Measurements from ENCODE around the gene DNAI4. TPM values are rescaled to one million over a fixed set of nuclear protein-coding genes. Genes with fewer than 3 reads are reported as not detected.

Gene DNAI4
- total and polyA plus RNA-seq, 2 donors (not counting 1 experiment from before 2014, with no cell fraction given) = 2.0 to 12.1 TPM

DNA sequence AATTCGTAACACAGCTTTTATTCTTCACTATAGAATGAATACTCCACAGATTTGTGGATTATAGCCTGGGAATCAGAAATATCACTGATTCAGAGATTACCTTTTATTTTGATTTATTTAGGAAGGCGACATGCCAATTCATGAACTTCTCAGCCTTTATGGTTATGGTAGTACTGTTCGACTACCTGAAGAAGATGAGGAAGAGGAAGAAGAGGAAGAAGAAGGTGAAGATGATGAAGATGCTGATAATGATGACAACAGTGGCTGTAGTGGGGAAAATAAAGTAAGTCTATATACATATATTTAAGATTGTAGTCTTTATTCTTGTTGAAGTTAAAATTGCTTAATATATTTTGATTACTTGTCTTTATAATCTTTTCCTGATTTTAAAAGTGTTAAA is 33.3 kb upstream of the DNAI4 start:
- no peaks in the 10 kb centered on the region for H4K20me1 ChIP-seq (ENCODE audit: control insufficient read depth, extremely low read depth, insufficient read depth, low read length)
- H3K4me3 ChIP-seq (replicated peaks in 1 of 4; ENCODE audit: control extremely low read depth in 1 of 4, insufficient read depth in 1 of 4, low read depth in 3 of 4, low read length in 4 of 4) = no peak overlapping the region
- no peak overlapping the region for H2AFZ ChIP-seq (ENCODE audit: low read length)
- H3K36me3 ChIP-seq (ENCODE audit: control insufficient read depth, insufficient read depth, low read length) = peaks cover 5% of the 10 kb centered on the region
- no peak overlapping the region for H3K4me2 ChIP-seq (ENCODE audit: extremely low read depth, insufficient read depth, low read length)
- H3K79me2 ChIP-seq (ENCODE audit: control insufficient read depth, insufficient read depth, low read length) = peaks cover 14% of the 10 kb centered on the region
- no peaks in the 10 kb centered on the region for H3K4me1 ChIP-seq (ENCODE audit: control insufficient read depth, extremely low read depth, insufficient read depth, low read length)
- DNase-seq (ENCODE audit: low read depth in 2 of 2) = no peak
- TF ChIP-seq EZH2 (IDR thresholded peaks at IDR 0.05; ENCODE audit: low read length, missing control alignments) = no peak
- TF ChIP-seq, protein P1, sequence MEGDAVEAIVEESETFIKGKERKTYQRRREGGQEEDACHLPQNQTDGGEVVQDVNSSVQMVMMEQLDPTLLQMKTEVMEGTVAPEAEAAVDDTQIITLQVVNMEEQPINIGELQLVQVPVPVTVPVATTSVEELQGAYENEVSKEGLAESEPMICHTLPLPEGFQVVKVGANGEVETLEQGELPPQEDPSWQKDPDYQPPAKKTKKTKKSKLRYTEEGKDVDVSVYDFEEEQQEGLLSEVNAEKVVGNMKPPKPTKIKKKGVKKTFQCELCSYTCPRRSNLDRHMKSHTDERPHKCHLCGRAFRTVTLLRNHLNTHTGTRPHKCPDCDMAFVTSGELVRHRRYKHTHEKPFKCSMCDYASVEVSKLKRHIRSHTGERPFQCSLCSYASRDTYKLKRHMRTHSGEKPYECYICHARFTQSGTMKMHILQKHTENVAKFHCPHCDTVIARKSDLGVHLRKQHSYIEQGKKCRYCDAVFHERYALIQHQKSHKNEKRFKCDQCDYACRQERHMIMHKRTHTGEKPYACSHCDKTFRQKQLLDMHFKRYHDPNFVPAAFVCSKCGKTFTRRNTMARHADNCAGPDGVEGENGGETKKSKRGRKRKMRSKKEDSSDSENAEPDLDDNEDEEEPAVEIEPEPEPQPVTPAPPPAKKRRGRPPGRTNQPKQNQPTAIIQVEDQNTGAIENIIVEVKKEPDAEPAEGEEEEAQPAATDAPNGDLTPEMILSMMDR (conservative IDR thresholded peaks at IDR 0.05 in 1 of 2, IDR thresholded peaks at IDR 0.05 in 1 of 2; ENCODE audit: low read depth in 1 of 2, low read length in 2 of 2) = no peak
- H3K27me3 ChIP-seq (ENCODE audit: control insufficient read depth, insufficient read depth, low read length) = no peaks in the 10 kb centered on the region
- no peak overlapping the region for H3K27ac ChIP-seq (ENCODE audit: insufficient read depth, low read length)
- H3K9ac ChIP-seq (ENCODE audit: insufficient read depth, low read length) = no peak overlapping the region
- H3K9me3 ChIP-seq (ENCODE audit: control insufficient read depth, insufficient read depth, low read depth, low read length) = no peaks in the 10 kb centered on the region

DNA sequence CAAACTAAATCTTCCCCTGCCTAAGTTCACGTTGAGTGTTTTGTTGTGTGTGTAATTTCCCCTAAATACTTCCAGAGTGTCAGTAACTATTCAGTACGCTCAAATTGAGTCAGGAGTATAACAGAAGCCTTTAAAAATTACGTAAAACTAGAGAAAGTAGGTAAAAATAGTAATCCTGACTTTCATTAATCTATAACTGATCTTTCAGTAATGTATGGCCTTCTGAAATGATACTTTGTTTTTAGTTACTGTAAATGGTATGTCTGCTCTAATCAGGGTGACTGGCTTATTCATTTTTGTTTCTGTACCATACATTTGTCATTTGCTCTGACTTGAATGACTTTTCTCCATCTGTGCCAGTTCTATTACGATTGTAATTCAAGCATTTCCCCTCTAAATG is 29.6 kb upstream of the DNAI4 start:
- Histone ChIP-seq H3K27me3 (ENCODE audit: control insufficient read depth, insufficient read depth, low read length) (no peaks in the 10 kb centered on the region), H2AFZ (ENCODE audit: low read length) (no peak overlapping the region), H3K9me3 (ENCODE audit: control insufficient read depth, insufficient read depth, low read depth, low read length) (no peaks in the 10 kb centered on the region), H3K27ac (ENCODE audit: insufficient read depth, low read length) (no peak overlapping the region), H3K4me3 (replicated peaks in 1 of 4; ENCODE audit: control extremely low read depth in 1 of 4, insufficient read depth in 1 of 4, low read depth in 3 of 4, low read length in 4 of 4) (no peak overlapping the region), H3K36me3 (ENCODE audit: control insufficient read depth, insufficient read depth, low read length) (no peaks in the 10 kb centered on the region), H3K9ac (ENCODE audit: insufficient read depth, low read length) (no peak overlapping the region), H3K4me2 (ENCODE audit: extremely low read depth, insufficient read depth, low read length) (no peak overlapping the region), H3K4me1 (ENCODE audit: control insufficient read depth, extremely low read depth, insufficient read depth, low read length) (no peaks in the 10 kb centered on the region), H4K20me1 (ENCODE audit: control insufficient read depth, extremely low read depth, insufficient read depth, low read length) (no peaks in the 10 kb centered on the region), H3K79me2 (ENCODE audit: control insufficient read depth, insufficient read depth, low read length) (peaks cover 23% of the 10 kb centered on the region)
- TF ChIP-seq EZH2 (IDR thresholded peaks at IDR 0.05; ENCODE audit: low read length, missing control alignments) = no peak
- TF ChIP-seq, protein P1 (conservative IDR thresholded peaks at IDR 0.05 in 1 of 2, IDR thresholded peaks at IDR 0.05 in 1 of 2; ENCODE audit: low read depth in 1 of 2, low read length in 2 of 2) = no peak
- no peak for DNase-seq (ENCODE audit: low read depth in 2 of 2)

DNA sequence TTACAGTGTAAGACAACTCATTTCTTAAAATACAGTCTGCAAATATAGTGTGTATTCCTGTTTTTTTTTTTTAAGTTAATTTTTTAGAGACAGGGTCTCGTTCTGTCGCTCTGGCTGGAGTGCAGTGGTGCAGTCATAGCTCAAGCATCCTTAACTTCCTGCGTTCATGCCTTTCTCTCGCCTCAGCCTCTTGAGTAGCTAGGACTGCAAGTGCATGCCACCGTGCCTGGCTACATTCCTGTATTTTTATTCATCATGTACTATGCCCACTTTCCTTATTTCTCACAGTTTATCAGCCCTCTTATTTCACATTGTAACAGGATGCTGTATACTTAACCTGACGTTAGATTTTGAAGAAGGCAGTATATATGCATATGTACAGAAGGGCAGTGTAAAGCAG is 26.9 kb upstream of the DNAI4 start:
- Histone ChIP-seq H4K20me1 (ENCODE audit: control insufficient read depth, extremely low read depth, insufficient read depth, low read length) (no peaks in the 10 kb centered on the region), H3K9ac (ENCODE audit: insufficient read depth, low read length) (no peak overlapping the region), H3K27me3 (ENCODE audit: control insufficient read depth, insufficient read depth, low read length) (no peaks in the 10 kb centered on the region), H3K4me2 (ENCODE audit: extremely low read depth, insufficient read depth, low read length) (no peak overlapping the region), H3K4me1 (ENCODE audit: control insufficient read depth, extremely low read depth, insufficient read depth, low read length) (no peaks in the 10 kb centered on the region), H3K27ac (ENCODE audit: insufficient read depth, low read length) (no peak overlapping the region), H3K9me3 (ENCODE audit: control insufficient read depth, insufficient read depth, low read depth, low read length) (no peaks in the 10 kb centered on the region), H3K36me3 (ENCODE audit: control insufficient read depth, insufficient read depth, low read length) (peaks cover 2% of the 10 kb centered on the region), H3K79me2 (ENCODE audit: control insufficient read depth, insufficient read depth, low read length) (peaks cover 33% of the 10 kb centered on the region), H2AFZ (ENCODE audit: low read length) (no peak overlapping the region), H3K4me3 (replicated peaks in 1 of 4; ENCODE audit: control extremely low read depth in 1 of 4, insufficient read depth in 1 of 4, low read depth in 3 of 4, low read length in 4 of 4) (no peak overlapping the region)
- TF ChIP-seq, protein P1 (conservative IDR thresholded peaks at IDR 0.05 in 1 of 2, IDR thresholded peaks at IDR 0.05 in 1 of 2; ENCODE audit: low read depth in 1 of 2, low read length in 2 of 2) = no peak
- no peak for TF ChIP-seq EZH2 (IDR thresholded peaks at IDR 0.05; ENCODE audit: low read length, missing control alignments)
- DNase-seq (ENCODE audit: low read depth in 2 of 2) = peak; percentile 25 to 95

Data from fibroblast of lung (primary cell).